Endothelial cell (in vitro differentiated cells): ENCODE data around the gene PPM1H. TPM values are rescaled to one million over a fixed set of nuclear protein-coding genes. Genes with fewer than 3 reads are reported as not detected.

Experiments
- DNase-seq: peaks from one replicate; pipeline ENCODE4 v3.0.0; 2021; ENCODE audit warnings: low spot score
- H3K27ac Mint-ChIP-seq: one replicate; pipeline ENCODE4 v1.8.0; 2021; ENCODE audit warnings: mixed read lengths, inconsistent platforms; ENCODE audit not compliant: unreplicated experiment
- H3K27me3 Mint-ChIP-seq: one replicate; pipeline ENCODE4 v1.8.0; 2021; ENCODE audit warnings: mild to moderate bottlenecking, moderate library complexity, mixed read lengths, inconsistent platforms; ENCODE audit not compliant: unreplicated experiment
- H3K36me3 Mint-ChIP-seq: one replicate; pipeline ENCODE4 v1.8.0; 2021; ENCODE audit warnings: mild to moderate bottlenecking, low read depth, mixed read lengths, inconsistent platforms; ENCODE audit not compliant: unreplicated experiment
- H3K4me1 Mint-ChIP-seq: one replicate; pipeline ENCODE4 v1.8.0; 2021; ENCODE audit warnings: mild to moderate bottlenecking, mixed read lengths, inconsistent platforms; ENCODE audit not compliant: unreplicated experiment
- H3K4me3 Mint-ChIP-seq: one replicate; pipeline ENCODE4 v1.8.0; 2021; ENCODE audit warnings: mild to moderate bottlenecking, mixed read lengths, inconsistent platforms; ENCODE audit not compliant: unreplicated experiment
- H3K9me3 Mint-ChIP-seq: one replicate; pipeline ENCODE4 v1.8.0; 2021; ENCODE audit warnings: mixed read lengths, inconsistent platforms; ENCODE audit not compliant: unreplicated experiment
- total RNA-seq: library from RNA; stranded (reverse); fragmentation: NEBNext Ultra II Directional; extraction: Animal tissue kit (Norgen Biotek cat#: 25700); gene quantifications from one replicate; pipeline ENCODE4 v1.2.1, GENCODE V29; 2021; ENCODE audit not compliant: unreplicated experiment
- TF ChIP-seq, protein P1 (sequence below): fragments of 200-600 bp; sonication (generic); IDR thresholded peaks from one replicate; pipeline ENCODE4 v1.5.0; 2021; ENCODE audit warnings: antibody characterized with exemption; ENCODE audit not compliant: unreplicated experiment

Gene PPM1H
- total RNA-seq, 1 donor from 2014 or later: 71.8 TPM

DNA sequence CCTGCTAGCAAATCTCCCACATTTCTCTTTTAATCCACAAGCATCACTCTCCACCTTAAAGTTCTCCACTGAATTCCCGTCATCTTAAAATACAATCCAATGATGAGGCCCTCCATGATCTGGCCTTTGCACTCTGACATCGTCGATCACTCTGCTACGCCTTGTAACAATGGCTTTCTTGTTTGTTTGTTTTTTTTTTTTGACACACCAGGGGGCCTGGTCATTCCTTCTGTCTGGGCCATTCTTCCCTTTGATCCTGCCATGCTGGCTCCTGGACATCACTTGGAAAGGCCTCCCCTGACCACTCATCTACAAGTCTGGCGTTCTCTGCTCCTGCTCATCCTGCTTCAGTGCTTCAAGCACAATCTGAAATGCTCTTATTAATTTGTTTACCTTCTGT lies 233.5 kb downstream of the PPM1H start:
- H3K4me3 Mint-ChIP-seq: no peak overlapping the region
- H3K27ac Mint-ChIP-seq: no peak overlapping the region
- peaks cover 13% of the 10 kb centered on the region for H3K36me3 Mint-ChIP-seq
- H3K9me3 Mint-ChIP-seq: no peaks in the 10 kb centered on the region
- H3K27me3 Mint-ChIP-seq: no peaks in the 10 kb centered on the region
- TF ChIP-seq, protein P1, sequence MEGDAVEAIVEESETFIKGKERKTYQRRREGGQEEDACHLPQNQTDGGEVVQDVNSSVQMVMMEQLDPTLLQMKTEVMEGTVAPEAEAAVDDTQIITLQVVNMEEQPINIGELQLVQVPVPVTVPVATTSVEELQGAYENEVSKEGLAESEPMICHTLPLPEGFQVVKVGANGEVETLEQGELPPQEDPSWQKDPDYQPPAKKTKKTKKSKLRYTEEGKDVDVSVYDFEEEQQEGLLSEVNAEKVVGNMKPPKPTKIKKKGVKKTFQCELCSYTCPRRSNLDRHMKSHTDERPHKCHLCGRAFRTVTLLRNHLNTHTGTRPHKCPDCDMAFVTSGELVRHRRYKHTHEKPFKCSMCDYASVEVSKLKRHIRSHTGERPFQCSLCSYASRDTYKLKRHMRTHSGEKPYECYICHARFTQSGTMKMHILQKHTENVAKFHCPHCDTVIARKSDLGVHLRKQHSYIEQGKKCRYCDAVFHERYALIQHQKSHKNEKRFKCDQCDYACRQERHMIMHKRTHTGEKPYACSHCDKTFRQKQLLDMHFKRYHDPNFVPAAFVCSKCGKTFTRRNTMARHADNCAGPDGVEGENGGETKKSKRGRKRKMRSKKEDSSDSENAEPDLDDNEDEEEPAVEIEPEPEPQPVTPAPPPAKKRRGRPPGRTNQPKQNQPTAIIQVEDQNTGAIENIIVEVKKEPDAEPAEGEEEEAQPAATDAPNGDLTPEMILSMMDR: no peak
- H3K4me1 Mint-ChIP-seq: peaks cover 30% of the 10 kb centered on the region
- DNase-seq: no peak

- Mint-ChIP-seq H3K4me3 (no peak overlapping the region), H3K4me1 (peaks cover 34% of the 10 kb centered on the region), H3K9me3 (no peaks in the 10 kb centered on the region), H3K27ac (no peak overlapping the region), H3K27me3 (peaks cover 4% of the 10 kb centered on the region), H3K36me3 (peaks cover 9% of the 10 kb centered on the region)
- DNase-seq: no peak
- TF ChIP-seq, protein P1: no peak
Observed at GRCh38 chr12:62700091-62700880, 234.7 kb downstream of the PPM1H start.

GRCh38 chr12:62698701-62699101 lies 236.2 kb downstream of the PPM1H start:
- Mint-ChIP-seq H3K4me1 (peaks cover 31% of the 10 kb centered on the region), H3K9me3 (no peaks in the 10 kb centered on the region), H3K4me3 (no peak overlapping the region), H3K27me3 (peaks cover 4% of the 10 kb centered on the region), H3K36me3 (peaks cover 15% of the 10 kb centered on the region), H3K27ac (no peak overlapping the region)
- TF ChIP-seq, protein P1: no peak
- DNase-seq: no peak

- no peak for DNase-seq
- H3K27me3 Mint-ChIP-seq: peaks cover 4% of the 10 kb centered on the region
- peaks cover 21% of the 10 kb centered on the region for H3K36me3 Mint-ChIP-seq
- H3K4me3 Mint-ChIP-seq: no peak overlapping the region
- peaks cover 23% of the 10 kb centered on the region for H3K4me1 Mint-ChIP-seq
- TF ChIP-seq, protein P1: no peak
- H3K27ac Mint-ChIP-seq: no peak overlapping the region
- no peaks in the 10 kb centered on the region for H3K9me3 Mint-ChIP-seq
Observed at GRCh38 chr12:62697893-62698292, 237.1 kb downstream of the PPM1H start.

- H3K4me3 Mint-ChIP-seq: no peak overlapping the region
- H3K27ac Mint-ChIP-seq: no peak overlapping the region
- peaks cover 14% of the 10 kb centered on the region for H3K4me1 Mint-ChIP-seq
- H3K9me3 Mint-ChIP-seq: no peaks in the 10 kb centered on the region
- peaks cover 7% of the 10 kb centered on the region for H3K27me3 Mint-ChIP-seq
- H3K36me3 Mint-ChIP-seq: peaks cover 39% of the 10 kb centered on the region
- DNase-seq: no peak
- TF ChIP-seq, protein P1: no peak
Observed at GRCh38 chr12:62695696-62696095, 239.3 kb downstream of the PPM1H start.
